GM12875 (cell line): ENCODE data around the gene RCAN1.
"Not testable (repeated sequence)": the region's sequence is repeated elsewhere in the genome, so short reads cannot be mapped to it uniquely, and the experiment has no call there.

Source experiments
- H3K4me3 ChIP-seq: one replicate; pipeline ENCODE4 v1.5.1; 2011; ENCODE audit warnings: low read depth, low read length, control low read depth
- TF ChIP-seq, protein P1 (sequence below): IDR thresholded peaks from 2 replicates; pipeline ENCODE4 v1.5.1; 2011; ENCODE audit warnings: low read depth, mild to moderate bottlenecking, control low read depth, inconsistent platforms, low read length, moderate library complexity, borderline replicate concordance; ENCODE audit not compliant: insufficient read depth

RCAN1 gene

DNA sequence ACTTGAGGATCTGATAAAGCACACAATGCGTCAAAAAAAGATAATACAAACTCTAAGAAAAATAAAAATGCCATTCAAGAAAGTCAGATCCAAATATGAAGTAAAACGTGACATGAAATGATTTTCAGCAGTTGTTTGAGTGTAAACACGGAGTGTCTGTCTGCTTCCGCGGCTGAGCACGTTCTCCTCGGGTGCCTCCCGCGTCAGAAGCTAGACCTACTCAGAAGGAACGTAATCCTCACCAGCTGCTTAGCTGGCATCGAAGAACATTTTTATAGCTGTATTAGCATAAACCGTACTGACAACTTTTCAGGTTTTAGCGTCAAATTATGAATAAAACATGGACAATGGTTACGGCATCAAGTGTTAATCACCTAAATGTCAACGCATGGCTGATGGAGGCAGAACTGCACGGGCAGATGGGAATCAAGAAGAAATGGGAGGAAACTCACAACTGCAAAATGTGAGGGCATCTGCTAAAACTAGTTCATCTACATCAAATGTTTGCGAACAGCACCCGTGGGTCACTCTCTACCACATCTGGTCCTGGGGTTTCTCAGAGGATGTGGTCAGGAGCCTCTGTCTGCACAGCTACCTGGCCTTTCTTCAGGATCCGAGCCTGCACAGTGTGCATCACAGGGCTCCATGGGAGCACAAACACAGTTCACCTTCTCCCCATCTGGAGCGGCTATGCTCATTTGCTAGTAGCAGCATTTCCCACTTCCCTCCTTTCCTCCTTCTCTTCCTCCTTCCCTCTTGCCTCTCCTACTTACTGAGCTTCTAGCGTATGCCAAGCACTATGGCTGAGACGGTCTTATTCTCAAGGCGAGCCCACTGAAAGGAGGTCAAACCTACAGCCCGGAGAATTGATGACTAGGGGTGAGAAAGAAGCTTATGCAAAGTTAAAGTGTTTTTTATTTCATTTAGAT lies 40.0 kb downstream of the RCAN1 start:
- TF ChIP-seq, protein P1, sequence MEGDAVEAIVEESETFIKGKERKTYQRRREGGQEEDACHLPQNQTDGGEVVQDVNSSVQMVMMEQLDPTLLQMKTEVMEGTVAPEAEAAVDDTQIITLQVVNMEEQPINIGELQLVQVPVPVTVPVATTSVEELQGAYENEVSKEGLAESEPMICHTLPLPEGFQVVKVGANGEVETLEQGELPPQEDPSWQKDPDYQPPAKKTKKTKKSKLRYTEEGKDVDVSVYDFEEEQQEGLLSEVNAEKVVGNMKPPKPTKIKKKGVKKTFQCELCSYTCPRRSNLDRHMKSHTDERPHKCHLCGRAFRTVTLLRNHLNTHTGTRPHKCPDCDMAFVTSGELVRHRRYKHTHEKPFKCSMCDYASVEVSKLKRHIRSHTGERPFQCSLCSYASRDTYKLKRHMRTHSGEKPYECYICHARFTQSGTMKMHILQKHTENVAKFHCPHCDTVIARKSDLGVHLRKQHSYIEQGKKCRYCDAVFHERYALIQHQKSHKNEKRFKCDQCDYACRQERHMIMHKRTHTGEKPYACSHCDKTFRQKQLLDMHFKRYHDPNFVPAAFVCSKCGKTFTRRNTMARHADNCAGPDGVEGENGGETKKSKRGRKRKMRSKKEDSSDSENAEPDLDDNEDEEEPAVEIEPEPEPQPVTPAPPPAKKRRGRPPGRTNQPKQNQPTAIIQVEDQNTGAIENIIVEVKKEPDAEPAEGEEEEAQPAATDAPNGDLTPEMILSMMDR, result no peak
- H3K4me3 ChIP-seq, result no peak overlapping the region

DNA sequence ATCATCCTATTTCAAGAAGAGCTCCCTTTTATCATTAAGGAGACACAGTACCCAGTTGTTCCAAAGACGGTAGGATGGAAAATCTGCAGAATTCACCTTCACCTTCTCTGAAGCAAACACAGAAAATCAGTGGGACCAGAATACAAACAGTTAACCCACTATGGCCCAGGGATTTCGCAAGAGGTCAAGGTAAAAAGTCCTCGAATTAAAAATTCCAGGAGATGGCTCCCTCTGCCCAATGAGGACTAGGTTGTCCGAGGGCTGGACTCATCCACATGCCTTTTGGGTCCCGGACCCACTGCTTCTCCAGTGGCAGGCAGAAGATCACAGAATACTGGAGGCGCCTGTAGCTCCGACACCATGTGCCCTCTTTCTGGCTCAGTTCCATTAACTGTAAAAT lies 42.9 kb downstream of the RCAN1 start:
- no peak overlapping the region for H3K4me3 ChIP-seq
- TF ChIP-seq, protein P1, result no peak

DNA sequence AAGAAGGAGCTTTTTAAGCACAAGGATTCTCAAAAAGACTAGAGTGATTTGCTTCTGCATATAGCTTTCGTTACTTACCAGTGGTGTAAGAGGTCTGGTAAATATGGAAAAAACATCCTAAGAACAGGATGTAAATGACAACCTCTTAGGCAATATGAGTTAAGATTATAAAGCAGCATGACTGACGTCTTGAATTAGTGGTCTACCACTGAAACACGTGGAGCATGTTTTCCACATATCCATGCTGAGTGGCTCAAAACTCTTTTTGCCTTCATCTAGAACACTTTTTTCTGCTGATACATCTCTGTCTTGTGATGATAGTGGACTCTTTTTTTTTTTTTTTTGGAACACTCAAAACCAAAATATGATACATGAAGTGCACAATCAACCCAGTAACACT lies 44.6 kb downstream of the RCAN1 start:
- no peak overlapping the region for H3K4me3 ChIP-seq
- TF ChIP-seq, protein P1, result no peak

DNA sequence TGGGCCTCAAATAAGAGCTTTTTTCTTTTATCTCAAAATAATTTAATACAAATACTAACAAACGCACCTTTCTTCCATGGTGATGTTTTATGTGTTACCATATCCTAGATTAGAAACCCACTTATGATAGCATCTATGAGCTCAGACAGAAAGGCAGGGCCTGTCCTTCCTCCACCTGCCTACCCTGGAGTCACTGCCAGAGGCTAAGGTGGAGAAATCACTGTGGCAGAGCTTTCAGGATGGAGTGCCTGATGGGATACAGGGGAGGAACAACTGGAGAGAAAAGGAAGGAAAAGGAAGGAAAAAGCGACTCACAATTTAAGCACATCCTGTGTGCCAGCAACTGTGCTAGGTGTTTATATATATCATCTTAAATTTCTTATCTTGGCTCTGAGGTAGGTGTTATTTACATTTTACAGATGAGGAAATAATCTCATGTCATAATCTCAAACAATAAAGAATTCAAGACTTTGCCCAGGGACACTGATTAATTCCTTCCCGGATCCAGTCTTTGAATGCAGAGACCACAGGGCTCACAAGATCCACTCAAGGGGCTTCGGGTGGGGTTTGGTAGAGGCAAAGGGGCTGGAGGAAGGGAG lies 45.4 kb downstream of the RCAN1 start:
- TF ChIP-seq, protein P1, result no peak
- no peak overlapping the region for H3K4me3 ChIP-seq

DNA sequence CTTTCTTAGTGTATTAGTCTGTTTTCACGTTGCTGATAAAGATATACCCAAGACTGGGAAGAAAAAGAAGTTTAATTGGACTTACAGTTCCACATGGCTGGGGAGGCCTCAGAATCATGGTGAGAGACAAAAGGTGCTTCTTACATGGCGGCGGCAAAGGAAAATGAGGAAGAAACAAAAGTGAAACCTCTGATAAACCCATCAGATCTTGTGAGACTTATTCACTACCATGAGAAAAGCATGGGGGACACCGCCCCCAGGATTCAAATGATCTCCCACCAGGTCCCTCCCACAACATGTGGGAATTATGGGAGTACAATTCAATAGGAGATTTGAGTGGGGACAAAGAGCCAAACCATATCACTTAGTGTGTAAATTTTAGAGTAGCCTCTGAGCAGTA lies 46.1 kb downstream of the RCAN1 start:
- H3K4me3 ChIP-seq, result not testable (repeated sequence)

DNA sequence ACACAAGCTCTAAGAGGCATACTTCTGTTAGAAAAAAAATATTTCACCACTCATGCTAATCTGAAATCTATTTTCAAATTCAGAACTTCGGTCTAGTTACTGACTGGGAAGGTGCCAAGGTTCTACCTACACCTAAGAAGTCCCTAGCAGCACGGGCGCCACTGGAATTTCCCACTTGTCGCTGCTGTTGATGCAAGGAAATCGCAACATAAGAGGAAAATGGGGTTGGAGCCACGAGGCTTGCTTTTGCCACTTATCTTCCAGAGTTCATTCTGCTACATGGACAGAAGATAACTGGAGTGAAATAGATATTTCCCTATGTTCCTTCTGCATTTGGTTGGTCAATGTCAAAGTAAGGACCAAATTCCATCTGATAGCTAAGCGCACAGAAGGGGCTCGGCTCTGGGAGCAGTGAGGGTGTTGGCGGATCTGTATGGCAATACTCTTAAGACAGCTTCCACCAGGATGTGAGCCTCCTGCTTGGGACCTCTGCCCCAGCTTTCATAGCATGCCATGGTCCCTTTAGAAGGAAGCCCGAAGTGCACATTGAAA lies 47.2 kb downstream of the RCAN1 start:
- H3K4me3 ChIP-seq, result no peak overlapping the region
- TF ChIP-seq, protein P1, result no peak

DNA sequence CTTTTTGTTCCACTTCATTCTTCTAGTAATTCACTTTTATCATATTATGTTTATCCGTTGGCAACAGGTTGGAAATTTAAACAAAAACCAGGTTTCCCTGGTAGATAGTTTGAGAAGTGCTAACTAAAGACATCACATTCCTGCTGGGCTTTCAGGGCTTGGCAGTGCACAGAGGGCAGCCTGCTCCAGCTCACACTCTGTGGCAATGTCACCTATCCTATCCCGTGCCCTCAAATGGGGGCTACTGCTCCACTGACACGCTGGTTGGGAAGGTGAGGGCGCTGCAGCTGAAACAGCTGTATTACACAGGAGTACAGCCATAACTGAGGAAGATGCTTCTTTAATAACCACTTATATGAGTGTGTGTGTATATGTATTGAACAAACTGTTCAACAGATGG lies 49.7 kb downstream of the RCAN1 start:
- no peak overlapping the region for H3K4me3 ChIP-seq
- TF ChIP-seq, protein P1, result no peak

DNA sequence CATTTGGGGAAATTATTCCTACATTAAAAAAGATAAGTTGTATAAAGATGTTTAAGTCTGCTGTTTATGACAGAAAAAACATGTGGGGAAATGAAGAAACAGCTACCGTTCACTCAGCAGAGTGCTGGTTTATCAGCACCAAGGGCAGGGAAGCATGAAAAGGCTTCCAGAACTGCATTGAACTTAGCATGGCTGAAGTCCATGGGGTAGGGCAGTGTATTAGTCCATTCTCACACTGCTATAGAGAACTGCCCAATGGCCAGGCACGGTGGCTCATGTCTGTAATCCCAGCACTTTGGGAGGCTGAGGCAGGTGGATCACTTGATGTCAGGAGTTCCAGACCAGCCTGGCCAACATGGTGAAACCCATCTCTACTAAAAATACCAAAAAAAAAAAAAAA lies 51.5 kb downstream of the RCAN1 start:
- not testable (repeated sequence) for H3K4me3 ChIP-seq
